Measurements from ENCODE around the gene DLG4. TPM values are rescaled to one million over a fixed set of nuclear protein-coding genes. Genes with fewer than 3 reads are reported as not detected.
A peak's percentile ranks its signal among the peaks of the same experiment; 100 is the strongest.
"Not testable (repeated sequence)": the region's sequence is repeated elsewhere in the genome, so short reads cannot be mapped to it uniquely, and the experiment has no call there.

Gene DLG4
- total RNA-seq, 2 donors from 2014 or later: 16.2 to 16.7 TPM

GRCh38 chr17:7191571-7192270, 27.9 kb downstream of the DLG4 start:
- Mint-ChIP-seq H3K4me1 (ENCODE audit: low read depth) (no peaks in the 10 kb centered on the region), H3K27me3 (ENCODE audit: low read depth) (no peaks in the 10 kb centered on the region), H3K4me3 (no peak overlapping the region), H3K36me3 (ENCODE audit: insufficient read depth in 2 of 2) (peaks cover 0 to 3% of the 10 kb centered on the region in 2 donors), H3K27ac (no peak overlapping the region), H3K9me3 (no peaks in the 10 kb centered on the region)
- ATAC-seq (replicated peaks in 1 of 2): no peak
- no peak for DNase-seq

- ATAC-seq (replicated peaks in 1 of 2) (no peak), DNase-seq (no peak)
- H3K27me3 Mint-ChIP-seq (ENCODE audit: low read depth): no peaks in the 10 kb centered on the region
- H3K27ac Mint-ChIP-seq: no peak overlapping the region
- no peaks in the 10 kb centered on the region for H3K9me3 Mint-ChIP-seq
- H3K4me3 Mint-ChIP-seq: no peak overlapping the region
- H3K4me1 Mint-ChIP-seq (ENCODE audit: low read depth): no peaks in the 10 kb centered on the region
- peaks cover 0 to 3% of the 10 kb centered on the region in 2 donors for H3K36me3 Mint-ChIP-seq (ENCODE audit: insufficient read depth in 2 of 2)
Measured at GRCh38 chr17:7191069-7191468, 28.6 kb downstream of the DLG4 start.

DNA sequence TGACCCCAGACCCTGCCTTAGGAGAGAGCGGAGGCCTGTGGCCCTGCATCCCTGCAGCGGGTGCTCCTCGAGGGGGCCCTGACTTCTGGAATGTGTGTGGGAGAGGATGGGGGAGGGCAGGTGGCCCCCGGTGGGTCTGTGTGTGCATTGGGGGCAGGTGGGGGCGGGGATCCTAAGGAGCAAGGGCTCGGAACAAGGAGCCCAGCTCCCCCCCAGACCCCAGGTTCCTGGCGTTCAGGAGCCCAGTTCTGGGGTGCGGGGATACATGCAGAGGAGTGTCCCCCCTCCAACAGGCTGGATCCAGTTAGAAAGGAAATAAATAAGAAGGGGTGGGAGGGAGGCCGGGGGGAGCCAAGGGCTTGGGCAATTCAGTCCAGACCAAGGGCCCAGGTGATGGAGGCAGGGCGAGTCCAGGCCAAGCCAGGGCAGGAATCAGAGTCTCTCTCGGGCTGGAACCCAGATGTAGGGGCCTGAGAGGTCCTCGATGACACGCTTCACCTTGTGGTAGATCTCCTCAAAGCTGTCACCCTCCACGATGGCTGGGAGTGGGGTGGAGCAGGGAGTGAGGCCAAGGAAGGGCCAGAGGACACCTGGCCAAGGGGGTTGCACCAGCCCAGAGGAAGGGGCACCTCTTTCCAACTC, 29.2 kb downstream of the DLG4 start:
- H3K27me3 Mint-ChIP-seq (ENCODE audit: low read depth): no peaks in the 10 kb centered on the region
- no peak for DNase-seq
- H3K36me3 Mint-ChIP-seq (ENCODE audit: insufficient read depth in 2 of 2): peaks cover 0 to 3% of the 10 kb centered on the region in 2 donors
- no peaks in the 10 kb centered on the region for H3K9me3 Mint-ChIP-seq
- no peak overlapping the region for H3K4me3 Mint-ChIP-seq
- ATAC-seq (replicated peaks in 1 of 2): no peak
- H3K4me1 Mint-ChIP-seq (ENCODE audit: low read depth): no peaks in the 10 kb centered on the region
- H3K27ac Mint-ChIP-seq: no peak overlapping the region

DNA sequence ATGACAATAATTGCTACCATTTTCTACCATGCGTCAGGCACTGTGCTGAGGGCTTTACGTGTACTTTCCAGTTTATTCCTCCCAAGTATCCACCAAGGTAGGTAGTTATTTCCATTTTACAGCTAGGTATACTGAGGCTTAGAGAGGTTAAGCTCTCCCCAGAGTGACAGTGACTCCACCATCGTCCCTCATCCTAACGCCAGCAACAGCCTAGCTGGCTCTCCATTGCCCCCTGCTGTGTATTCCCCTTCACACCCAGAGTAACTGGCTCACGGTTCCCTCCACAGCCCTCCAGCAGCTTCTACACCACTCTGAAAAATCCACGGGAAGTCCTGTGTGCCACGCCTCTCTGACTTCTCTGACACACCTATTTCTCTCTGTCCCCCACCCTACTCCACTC, 33.4 kb downstream of the DLG4 start:
- H3K4me1 Mint-ChIP-seq (ENCODE audit: low read depth): no peaks in the 10 kb centered on the region
- no peak for ATAC-seq (replicated peaks in 1 of 2)
- no peak overlapping the region for H3K4me3 Mint-ChIP-seq
- no peak for DNase-seq
- H3K9me3 Mint-ChIP-seq: no peaks in the 10 kb centered on the region
- H3K27me3 Mint-ChIP-seq (ENCODE audit: low read depth): no peaks in the 10 kb centered on the region
- H3K27ac Mint-ChIP-seq: no peak overlapping the region
- H3K36me3 Mint-ChIP-seq (ENCODE audit: insufficient read depth in 2 of 2): no peaks in the 10 kb centered on the region

GRCh38 chr17:7184647-7185046, 35.0 kb downstream of the DLG4 start:
- ATAC-seq (replicated peaks in 1 of 2) (no peak), DNase-seq (no peak)
- no peaks in the 10 kb centered on the region for H3K36me3 Mint-ChIP-seq (ENCODE audit: insufficient read depth in 2 of 2)
- no peak overlapping the region for H3K27ac Mint-ChIP-seq
- no peak overlapping the region for H3K4me3 Mint-ChIP-seq
- no peaks in the 10 kb centered on the region for H3K27me3 Mint-ChIP-seq (ENCODE audit: low read depth)
- no peaks in the 10 kb centered on the region for H3K4me1 Mint-ChIP-seq (ENCODE audit: low read depth)
- no peaks in the 10 kb centered on the region for H3K9me3 Mint-ChIP-seq

DNA sequence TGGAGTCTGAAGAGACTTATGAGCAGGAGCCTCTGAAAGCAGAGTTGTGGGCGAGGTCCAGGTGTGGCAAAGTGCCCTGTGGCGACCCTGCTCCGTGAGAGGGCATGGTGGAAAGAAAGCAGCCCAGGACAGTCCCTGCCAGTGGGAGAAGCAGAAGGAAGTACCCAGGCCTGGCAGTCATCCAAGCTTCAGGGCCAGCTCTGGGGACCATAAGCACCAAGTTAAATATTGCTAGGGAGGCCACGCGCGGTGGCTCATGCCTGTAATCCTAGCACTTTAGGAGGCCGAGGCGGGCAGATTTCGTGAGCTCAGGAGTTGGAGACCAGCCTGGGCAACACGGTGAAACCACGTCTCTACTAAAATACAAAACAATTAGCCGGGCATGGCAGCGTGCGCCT, 35.5 kb downstream of the DLG4 start:
- H3K4me3 Mint-ChIP-seq: no peak overlapping the region
- ATAC-seq (replicated peaks in 1 of 2) (no peak), DNase-seq (no peak)
- no peaks in the 10 kb centered on the region for H3K9me3 Mint-ChIP-seq
- no peaks in the 10 kb centered on the region for H3K27me3 Mint-ChIP-seq (ENCODE audit: low read depth)
- H3K36me3 Mint-ChIP-seq (ENCODE audit: insufficient read depth in 2 of 2): no peaks in the 10 kb centered on the region
- H3K4me1 Mint-ChIP-seq (ENCODE audit: low read depth): no peaks in the 10 kb centered on the region
- no peak overlapping the region for H3K27ac Mint-ChIP-seq

- H3K36me3 Mint-ChIP-seq (ENCODE audit: insufficient read depth in 2 of 2): no peaks in the 10 kb centered on the region
- H3K27me3 Mint-ChIP-seq (ENCODE audit: low read depth): no peaks in the 10 kb centered on the region
- H3K4me3 Mint-ChIP-seq: no peak overlapping the region
- ATAC-seq (replicated peaks in 1 of 2) (no peak), DNase-seq (no peak)
- H3K9me3 Mint-ChIP-seq: no peaks in the 10 kb centered on the region
- H3K4me1 Mint-ChIP-seq (ENCODE audit: low read depth): no peaks in the 10 kb centered on the region
- no peak overlapping the region for H3K27ac Mint-ChIP-seq
Measured at GRCh38 chr17:7183433-7184090, 36.1 kb downstream of the DLG4 start.

GRCh38 chr17:7182101-7182500, 37.5 kb downstream of the DLG4 start:
- ATAC-seq (replicated peaks in 1 of 2); H3K27ac Mint-ChIP-seq; H3K4me3 Mint-ChIP-seq; H3K36me3 Mint-ChIP-seq (ENCODE audit: insufficient read depth in 2 of 2); DNase-seq; H3K9me3 Mint-ChIP-seq: not testable (repeated sequence)
- Mint-ChIP-seq H3K4me1 (ENCODE audit: low read depth) (peaks cover 12% of the 10 kb centered on the region), H3K27me3 (ENCODE audit: low read depth) (peaks cover 11% of the 10 kb centered on the region)

DNA sequence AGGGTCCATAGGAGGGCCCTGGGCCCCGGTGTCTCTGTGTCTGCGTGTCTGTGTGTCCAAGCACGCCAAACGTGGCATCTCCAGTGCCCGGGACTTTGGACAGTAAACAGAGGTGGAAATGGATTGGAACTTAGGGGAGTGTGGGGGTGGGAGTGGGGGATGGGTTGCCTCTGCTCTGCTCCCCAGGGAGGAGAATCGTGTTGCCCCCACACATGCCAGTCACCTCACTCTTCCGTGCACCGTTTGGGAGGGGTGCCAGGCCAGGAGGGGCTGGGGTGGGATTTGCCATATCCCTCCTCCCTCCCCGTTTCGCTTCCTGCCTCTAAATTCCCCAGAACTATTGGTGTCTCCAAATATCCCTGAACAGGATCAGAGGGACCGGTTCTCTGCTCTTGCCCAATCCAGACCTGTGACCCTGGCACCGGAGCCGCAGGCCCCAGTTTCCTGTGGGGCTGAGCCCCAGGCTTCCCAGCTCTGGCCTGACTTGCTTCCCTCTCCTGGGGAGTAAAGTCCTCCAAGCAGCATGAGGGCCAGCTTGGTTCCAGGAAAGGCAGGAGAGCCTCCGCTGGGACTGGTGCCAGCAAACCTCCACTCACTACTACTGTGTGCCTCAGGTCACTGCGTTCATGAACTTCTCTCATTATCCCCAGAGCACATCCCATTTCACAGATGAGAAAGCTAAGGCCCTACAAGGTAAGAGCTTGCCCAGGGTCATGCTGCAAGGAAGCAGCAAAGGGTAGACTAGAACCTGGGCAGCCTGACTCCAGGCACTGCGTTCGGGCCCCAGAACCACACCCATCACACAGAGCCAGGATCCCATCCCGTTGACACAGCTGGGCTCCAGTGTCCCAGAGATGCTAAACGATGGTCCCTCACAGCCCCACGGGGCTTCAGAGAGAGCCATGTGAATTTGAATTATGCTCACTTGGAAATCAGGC, 40.0 kb downstream of the DLG4 start, which contains the start of gene ASGR1:
ASGR1 (minus strand) TSS at position 54 of the 938 bp plus-strand sequence. CDS start 807 bp downstream, outside the sequence.
- ATAC-seq (replicated peaks in 1 of 2): no peak
- Mint-ChIP-seq H3K9me3 (no peaks in the 10 kb centered on the region), H3K36me3 (ENCODE audit: insufficient read depth in 2 of 2) (no peaks in the 10 kb centered on the region), H3K4me1 (ENCODE audit: low read depth) (peaks cover 12% of the 10 kb centered on the region), H3K4me3 (peak within 1 kb of the TSS; percentile 77 to 82), H3K27ac (no peak within 1 kb of the TSS), H3K27me3 (ENCODE audit: low read depth) (peaks cover 11% of the 10 kb centered on the region)
- DNase-seq: no peak

GRCh38 chr17:7178973-7179316, 40.7 kb downstream of the DLG4 start:
- Mint-ChIP-seq H3K9me3 (no peaks in the 10 kb centered on the region), H3K27ac (no peak overlapping the region), H3K27me3 (ENCODE audit: low read depth) (peaks cover 11% of the 10 kb centered on the region), H3K4me3 (no peak overlapping the region), H3K36me3 (ENCODE audit: insufficient read depth in 2 of 2) (no peaks in the 10 kb centered on the region), H3K4me1 (ENCODE audit: low read depth) (peaks cover 12% of the 10 kb centered on the region)
- no peak for DNase-seq
- ATAC-seq (replicated peaks in 1 of 2): no peak

- Mint-ChIP-seq H3K27me3 (ENCODE audit: low read depth) (peaks cover 11% of the 10 kb centered on the region), H3K36me3 (ENCODE audit: insufficient read depth in 2 of 2) (no peaks in the 10 kb centered on the region), H3K4me1 (ENCODE audit: low read depth) (peaks cover 12% of the 10 kb centered on the region), H3K4me3 (peak overlapping the region; percentile 77 to 82), H3K9me3 (no peaks in the 10 kb centered on the region), H3K27ac (no peak overlapping the region)
- DNase-seq: peak in 1 of 2 donors; percentile 11
- peak in 1 of 2 donors; percentile 34 for ATAC-seq (replicated peaks in 1 of 2)
Measured at GRCh38 chr17:7177954-7178477, 41.6 kb downstream of the DLG4 start.

DNA sequence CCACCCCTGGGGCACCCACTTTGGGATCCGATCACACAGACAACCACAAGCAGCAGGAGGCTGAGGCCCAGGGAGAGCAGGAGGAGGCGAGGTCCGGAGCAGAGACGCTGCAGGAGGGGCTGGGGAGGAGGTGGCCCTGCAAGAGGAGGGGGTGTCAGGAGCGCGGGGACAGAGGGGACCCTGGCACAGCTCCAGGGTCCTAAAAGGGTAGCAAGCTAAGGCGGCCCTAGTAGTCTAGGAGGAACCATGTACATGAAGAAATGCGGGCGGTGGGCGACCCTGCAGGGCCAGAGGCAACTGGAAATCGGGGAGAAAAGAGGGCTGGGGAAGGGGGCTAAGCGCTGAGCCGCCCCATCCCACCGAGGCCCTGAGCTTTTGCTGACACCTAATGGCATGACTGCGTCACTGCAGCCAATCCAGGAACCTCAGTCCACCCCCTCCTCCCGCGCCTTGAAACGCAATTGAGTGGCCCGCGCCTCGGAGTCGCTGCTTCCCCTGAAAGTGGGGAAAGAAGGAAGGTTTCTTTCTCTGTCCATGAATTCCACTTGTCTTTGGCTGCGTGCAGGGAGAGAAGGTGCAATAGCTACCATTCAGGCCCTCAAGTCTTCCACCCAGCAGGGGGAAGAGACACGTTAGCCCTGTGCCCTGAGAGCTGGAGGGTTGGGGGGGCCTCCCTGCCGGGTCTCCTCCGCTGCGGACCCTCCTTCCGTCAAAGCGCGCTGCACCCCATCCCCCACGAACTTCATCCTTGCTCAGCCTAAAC, 42.3 kb downstream of the DLG4 start:
- peak overlapping the region; percentile 77 to 82 for H3K4me3 Mint-ChIP-seq
- no peak overlapping the region for H3K27ac Mint-ChIP-seq
- H3K36me3 Mint-ChIP-seq (ENCODE audit: insufficient read depth in 2 of 2): no peaks in the 10 kb centered on the region
- peaks cover 11% of the 10 kb centered on the region for H3K27me3 Mint-ChIP-seq (ENCODE audit: low read depth)
- peak; percentile 88 to 89 for ATAC-seq (replicated peaks in 1 of 2)
- peak; percentile 76 for DNase-seq
- no peaks in the 10 kb centered on the region for H3K9me3 Mint-ChIP-seq
- peaks cover 12% of the 10 kb centered on the region for H3K4me1 Mint-ChIP-seq (ENCODE audit: low read depth)

All from activated T-cell treated with anti-CD3 and anti-CD28 coated beads, Interleukin-2, amount 50 U/mL, for 72 hours (primary cell).